ENCODE results near the gene SLC10A4. TPM values are rescaled to one million over a fixed set of nuclear protein-coding genes. Genes with fewer than 3 reads are reported as not detected.

The SLC10A4 gene
- total RNA-seq, 2 donors from 2014 or later = not detected

- H3K36me3 Mint-ChIP-seq = no peaks in the 10 kb centered on the region
- H3K9me3 Mint-ChIP-seq = no peaks in the 10 kb centered on the region
- no peak for DNase-seq (ENCODE audit: low spot score in 2 of 2)
- ATAC-seq = no peak
- no peak overlapping the region for H3K27ac Mint-ChIP-seq
Measured at GRCh38 chr4:48475770-48476169, 7.4 kb upstream of the SLC10A4 start.

GRCh38 chr4:48478273-48478672 lies 4.9 kb upstream of the SLC10A4 start:
- no peaks in the 10 kb centered on the region for H3K9me3 Mint-ChIP-seq
- ATAC-seq (no peak), DNase-seq (ENCODE audit: low spot score in 2 of 2) (no peak)
- H3K36me3 Mint-ChIP-seq = no peaks in the 10 kb centered on the region
- no peak overlapping the region for H3K27ac Mint-ChIP-seq

DNA sequence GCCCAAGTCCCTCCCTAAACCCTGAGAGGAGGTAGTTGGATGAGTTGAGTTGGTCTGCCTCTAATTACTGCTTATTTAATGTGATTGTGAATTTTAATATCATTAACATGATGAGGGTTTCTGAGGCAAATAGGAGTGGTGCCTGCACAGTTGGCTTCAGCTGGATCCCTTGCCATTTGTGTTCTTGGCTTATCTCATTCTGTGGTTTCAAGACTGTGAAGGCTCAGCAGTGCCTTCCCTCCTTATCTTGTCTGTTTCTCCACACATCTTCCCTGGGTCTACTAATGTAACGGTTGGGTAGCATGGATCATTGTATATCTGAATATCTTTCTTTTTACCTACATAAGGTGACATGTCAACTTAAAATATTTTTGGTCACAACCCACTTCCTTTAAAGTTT lies 1.6 kb upstream of the SLC10A4 start:
- no peak for ATAC-seq
- no peaks in the 10 kb centered on the region for H3K36me3 Mint-ChIP-seq
- DNase-seq (ENCODE audit: low spot score in 2 of 2) = no peak
- no peaks in the 10 kb centered on the region for H3K9me3 Mint-ChIP-seq
- no peak overlapping the region for H3K27ac Mint-ChIP-seq

- ATAC-seq = peak; percentile 28 to 52
- H3K36me3 Mint-ChIP-seq = peaks cover 0 to 4% of the 10 kb centered on the region in 2 donors
- DNase-seq (ENCODE audit: low spot score in 2 of 2) = no peak
- H3K9me3 Mint-ChIP-seq = no peaks in the 10 kb centered on the region
- no peak overlapping the region for H3K27ac Mint-ChIP-seq
Measured at GRCh38 chr4:48483777-48484493, 792 bp downstream of the SLC10A4 start.

DNA sequence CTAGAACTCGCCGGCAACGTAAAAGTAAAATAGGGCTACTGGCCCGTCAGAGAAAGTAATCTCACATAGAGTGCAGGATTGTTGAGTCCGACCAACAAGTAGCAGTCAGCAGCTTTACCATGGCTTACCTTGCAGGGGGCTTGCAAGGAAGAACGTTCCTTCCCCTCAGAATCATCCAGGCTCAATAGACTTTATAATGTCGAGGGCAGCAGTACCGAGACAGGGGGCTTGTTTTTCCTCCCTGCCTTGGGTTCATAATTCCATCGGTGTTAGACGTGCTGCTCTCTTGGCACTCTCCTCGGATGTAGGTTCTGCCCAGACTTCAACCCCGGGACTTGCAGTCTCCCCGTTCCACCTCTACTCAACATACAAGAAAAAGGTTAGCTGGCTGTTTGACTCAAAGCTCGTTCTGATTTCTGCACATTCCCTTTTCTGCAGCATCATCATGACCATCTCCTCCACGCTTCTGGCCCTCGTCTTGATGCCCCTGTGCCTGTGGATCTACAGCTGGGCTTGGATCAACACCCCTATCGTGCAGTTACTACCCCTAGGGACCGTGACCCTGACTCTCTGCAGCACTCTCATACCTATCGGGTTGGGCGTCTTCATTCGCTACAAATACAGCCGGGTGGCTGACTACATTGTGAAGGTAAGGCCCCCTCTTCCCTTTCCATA lies 1.5 kb downstream of the SLC10A4 start:
- no peak overlapping the region for H3K27ac Mint-ChIP-seq
- ATAC-seq = peak in 1 of 2 donors; percentile 11
- no peak for DNase-seq (ENCODE audit: low spot score in 2 of 2)
- H3K36me3 Mint-ChIP-seq = peaks cover 0 to 4% of the 10 kb centered on the region in 2 donors
- no peaks in the 10 kb centered on the region for H3K9me3 Mint-ChIP-seq

- ATAC-seq (no peak), DNase-seq (ENCODE audit: low spot score in 2 of 2) (no peak)
- Mint-ChIP-seq H3K27ac (no peak overlapping the region), H3K9me3 (no peaks in the 10 kb centered on the region), H3K36me3 (peaks cover 0 to 4% of the 10 kb centered on the region in 2 donors)
Measured at GRCh38 chr4:48489683-48490011, 6.5 kb downstream of the SLC10A4 start.

GRCh38 chr4:48490012-48490679 lies 7.0 kb downstream of the SLC10A4 start, which contains the start of gene ZAR1:
TSS of gene ZAR1 (plus strand) at chr4:48490252. CDS start at chr4:48490292, 40 bp downstream.
- peaks cover 0 to 4% of the 10 kb centered on the region in 2 donors for H3K36me3 Mint-ChIP-seq
- no peak for DNase-seq (ENCODE audit: low spot score in 2 of 2)

GRCh38 chr4:48490680-48491513 lies 7.8 kb downstream of the SLC10A4 start:
- ATAC-seq = peak in 1 of 2 donors; percentile 34
- no peak overlapping the region for H3K27ac Mint-ChIP-seq
- H3K36me3 Mint-ChIP-seq = peaks cover 0 to 4% of the 10 kb centered on the region in 2 donors
- no peaks in the 10 kb centered on the region for H3K9me3 Mint-ChIP-seq
- DNase-seq (ENCODE audit: low spot score in 2 of 2) = no peak

More at GRCh38 chr4:48490012-48490679, 7.0 kb downstream of the SLC10A4 start, which contains the start of gene ZAR1:
- ATAC-seq = peak; percentile 40 to 48
- Mint-ChIP-seq H3K9me3 (no peaks in the 10 kb centered on the region), H3K27ac (no peak within 1 kb of the TSS)

- peaks cover 0 to 4% of the 10 kb centered on the region in 2 donors for H3K36me3 Mint-ChIP-seq
- no peak overlapping the region for H3K27ac Mint-ChIP-seq
- no peaks in the 10 kb centered on the region for H3K9me3 Mint-ChIP-seq
- ATAC-seq = no peak
- no peak for DNase-seq (ENCODE audit: low spot score in 2 of 2)
Measured at GRCh38 chr4:48491514-48492176, 8.5 kb downstream of the SLC10A4 start.

DNA sequence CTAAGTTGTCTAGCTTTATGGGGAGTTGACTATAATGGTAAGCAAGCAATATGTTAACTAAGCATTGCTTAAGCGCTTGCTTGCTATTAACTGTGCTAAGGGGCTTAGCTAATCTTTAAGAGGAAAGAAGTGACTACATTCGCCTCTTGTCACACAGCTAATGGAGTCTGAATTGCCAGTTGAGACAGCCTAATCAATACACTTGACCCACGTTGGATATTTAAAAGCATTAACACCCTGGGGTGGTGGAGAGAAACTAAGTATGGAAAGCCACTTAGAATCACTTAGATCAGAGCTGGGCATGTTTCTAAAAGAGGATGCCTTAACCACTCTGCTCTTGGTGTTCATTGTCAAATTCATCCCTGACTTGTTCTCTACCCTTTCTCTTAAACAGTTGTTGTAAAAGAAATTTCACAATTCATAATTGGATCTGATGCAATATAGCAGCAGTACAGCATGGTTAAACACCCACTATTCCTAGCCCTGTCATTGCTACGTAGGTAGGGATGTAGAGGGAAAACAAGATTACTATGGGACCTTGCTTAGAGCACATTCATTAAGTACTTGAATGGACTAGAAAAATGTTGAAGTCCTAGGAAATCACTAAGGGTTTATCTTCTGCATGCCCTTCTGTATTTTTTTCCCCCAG lies 10.4 kb downstream of the SLC10A4 start:
- Mint-ChIP-seq H3K36me3 (no peaks in the 10 kb centered on the region), H3K9me3 (no peaks in the 10 kb centered on the region), H3K27ac (no peak overlapping the region)
- no peak for ATAC-seq
- no peak for DNase-seq (ENCODE audit: low spot score in 2 of 2)

DNA sequence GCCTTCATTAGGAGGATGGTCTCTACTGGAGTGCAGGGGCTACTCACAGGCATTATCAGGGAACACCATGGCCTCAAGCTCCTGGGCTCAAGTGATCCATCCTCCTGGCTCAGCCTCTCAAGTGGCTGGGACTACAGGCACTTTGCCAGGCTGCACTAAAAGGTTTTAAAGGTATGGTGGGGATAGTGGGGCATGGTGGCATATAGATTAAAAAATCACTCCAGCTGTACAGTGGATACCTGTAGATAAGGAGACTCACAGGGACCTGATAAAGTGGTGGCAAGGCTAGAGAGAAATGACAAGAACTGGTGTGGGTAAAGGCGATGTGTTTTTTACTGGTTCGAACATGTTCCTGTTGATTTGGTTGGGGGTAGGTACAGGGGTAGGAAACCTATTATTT lies 12.8 kb downstream of the SLC10A4 start:
- ATAC-seq (no peak), DNase-seq (ENCODE audit: low spot score in 2 of 2) (no peak)
- H3K27ac Mint-ChIP-seq = peak overlapping the region in 1 of 2 donors; percentile 8
- peaks cover 5 to 13% of the 10 kb centered on the region in 2 donors for H3K36me3 Mint-ChIP-seq
- H3K9me3 Mint-ChIP-seq = no peaks in the 10 kb centered on the region

GRCh38 chr4:48498895-48499294 lies 15.8 kb downstream of the SLC10A4 start:
- DNase-seq (ENCODE audit: low spot score in 2 of 2) (no peak), ATAC-seq (no peak)
- no peaks in the 10 kb centered on the region for H3K9me3 Mint-ChIP-seq
- peaks cover 5 to 23% of the 10 kb centered on the region in 2 donors for H3K36me3 Mint-ChIP-seq
- no peak overlapping the region for H3K27ac Mint-ChIP-seq

DNA sequence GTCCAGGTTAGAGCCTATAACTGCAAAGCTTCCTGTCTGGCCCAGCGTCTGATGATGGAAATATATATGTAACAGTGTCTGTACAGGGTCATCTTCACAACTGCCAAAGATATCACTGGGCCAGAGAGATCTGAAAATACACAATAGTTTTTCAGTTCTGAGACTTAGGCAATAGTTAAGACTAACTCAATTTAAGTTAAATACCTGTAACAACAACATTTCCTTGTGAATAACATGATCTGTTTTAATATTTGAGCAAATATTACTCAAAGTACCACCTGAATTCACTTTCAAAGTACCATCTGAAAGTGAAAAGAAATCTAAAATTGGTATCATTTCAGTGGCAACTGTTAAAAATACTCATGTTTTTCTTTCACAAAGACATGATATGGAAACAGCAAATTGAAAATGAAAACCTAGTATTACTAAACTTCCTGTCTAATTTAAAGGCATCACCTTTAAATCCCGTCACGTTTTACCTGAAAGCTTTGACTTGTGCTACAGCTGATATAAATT lies 16.5 kb downstream of the SLC10A4 start:
- H3K36me3 Mint-ChIP-seq = peaks cover 5 to 23% of the 10 kb centered on the region in 2 donors
- DNase-seq (ENCODE audit: low spot score in 2 of 2) = no peak
- no peaks in the 10 kb centered on the region for H3K9me3 Mint-ChIP-seq
- peak; percentile 65 to 84 for ATAC-seq
- H3K27ac Mint-ChIP-seq = no peak overlapping the region

GRCh38 chr4:48503233-48504025 lies 20.3 kb downstream of the SLC10A4 start:
- no peak for DNase-seq (ENCODE audit: low spot score in 2 of 2)
- Mint-ChIP-seq H3K36me3 (peaks cover 5 to 23% of the 10 kb centered on the region in 2 donors), H3K9me3 (no peaks in the 10 kb centered on the region), H3K27ac (no peak overlapping the region)
- ATAC-seq = no peak

- DNase-seq (ENCODE audit: low spot score in 2 of 2) (no peak), ATAC-seq (no peak)
- H3K9me3 Mint-ChIP-seq = no peaks in the 10 kb centered on the region
- H3K36me3 Mint-ChIP-seq = peaks cover 5 to 19% of the 10 kb centered on the region in 2 donors
- H3K27ac Mint-ChIP-seq = no peak overlapping the region
Measured at GRCh38 chr4:48504026-48504330, 20.8 kb downstream of the SLC10A4 start.

All from activated naive CD4-positive, alpha-beta T cell treated with anti-CD3 and anti-CD28 coated beads, Interleukin-2, amount 50 U/mL, for 72 hours (primary cell).